ENCODE measurements around the gene NAALADL2. TPM values are rescaled to one million over a fixed set of nuclear protein-coding genes. Genes with fewer than 3 reads are reported as not detected.

The NAALADL2 gene
- total RNA-seq, 1 experiment from 2014 or later: 1.6 TPM

DNA sequence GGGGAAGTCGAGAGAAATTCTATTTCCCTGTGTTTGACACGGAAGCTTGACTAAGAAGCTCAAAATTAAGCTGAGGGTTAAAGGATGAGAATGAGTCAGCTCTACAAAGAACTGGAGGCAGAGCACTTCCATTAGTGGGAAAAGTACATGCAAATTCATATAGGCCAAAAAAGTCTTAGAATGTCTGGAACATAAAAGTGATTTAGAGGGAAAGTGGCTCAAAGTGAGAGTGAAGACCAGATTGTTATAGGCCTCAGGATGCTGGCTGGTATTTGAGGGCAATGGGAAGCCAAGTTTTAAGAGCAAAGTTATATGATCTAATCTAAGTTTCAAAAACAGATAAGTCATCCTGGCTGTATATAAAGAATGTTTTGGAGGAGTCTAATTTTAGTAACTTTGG is 857.3 kb downstream of the NAALADL2 start:
- Mint-ChIP-seq H3K27ac (no peak overlapping the region), H3K27me3 (ENCODE audit: low read depth) (no peaks in the 10 kb centered on the region), H3K9me3 (no peaks in the 10 kb centered on the region; a peak in 1 of 5 replicates), H3K36me3 (ENCODE audit: insufficient read depth in 1 of 3, low read depth in 3 of 3) (peaks cover 0 to 4% (median 0%) of the 10 kb centered on the region in 3 experiments; a peak in 1 of 7 replicates), H3K4me1 (no peaks in the 10 kb centered on the region), H3K4me3 (no peak overlapping the region)
- no peak for DNase-seq
- no peak overlapping the region for H2BK20ac ChIP-seq (ENCODE audit: low read depth, low read length, poor library complexity, severe bottlenecking)
- no peak overlapping the region for H3T11ph ChIP-seq (ENCODE audit: low read length)
- H2BK120ac ChIP-seq (ENCODE audit: low read depth, low read length, poor library complexity, severe bottlenecking): no peak overlapping the region
- H2BK12ac ChIP-seq (ENCODE audit: insufficient read length, low read depth, low read length): no peak overlapping the region
- no peaks in the 10 kb centered on the region for H3K23me2 ChIP-seq (ENCODE audit: insufficient read length, low read depth, low read length, poor library complexity, severe bottlenecking)
- H4K8ac ChIP-seq (replicated peaks; ENCODE audit: insufficient read length, low read depth, low read length): no peak overlapping the region
- H3K56ac ChIP-seq (ENCODE audit: insufficient read length, low read depth, low read length): no peak overlapping the region
- H2AK5ac ChIP-seq (ENCODE audit: insufficient read length, low read length): no peak overlapping the region
- H3K4ac ChIP-seq (ENCODE audit: low read depth, low read length): no peak overlapping the region
- H4K20me1 ChIP-seq (ENCODE audit: control insufficient read depth, insufficient read depth, insufficient read length): no peaks in the 10 kb centered on the region
- WGBS (ENCODE audit: extremely low coverage, insufficient read length, low lambda C conversion rate): no CpG with 5 or more reads among the region's 2 CpGs
- H3K4me1 ChIP-seq (ENCODE audit: insufficient read depth, low read length): no peaks in the 10 kb centered on the region
- no peak overlapping the region for H3K4me2 ChIP-seq (ENCODE audit: insufficient read depth, insufficient read length, low read length)
- no peaks in the 10 kb centered on the region for H3K27me3 ChIP-seq (ENCODE audit: insufficient read depth, low read length)
- no peaks in the 10 kb centered on the region for H3K79me1 ChIP-seq (ENCODE audit: insufficient read depth, low read depth, low read length, poor library complexity, severe bottlenecking)
- no peak overlapping the region for H2AFZ ChIP-seq (ENCODE audit: low read length)
- H3K14ac ChIP-seq (ENCODE audit: insufficient read depth, low read length): no peak overlapping the region
- no peak overlapping the region for H3K9ac ChIP-seq (ENCODE audit: extremely low read depth, insufficient read length, low read length)
- no peak overlapping the region for H2BK5ac ChIP-seq (ENCODE audit: insufficient read length, low read length)
- H4K91ac ChIP-seq (ENCODE audit: insufficient read length, low read depth, low read length): no peak overlapping the region
- no peak for TF ChIP-seq CTCF (conservative IDR thresholded peaks at IDR 0.05)
- no peak overlapping the region for H2BK15ac ChIP-seq (ENCODE audit: low read depth, low read length)
- H3K23ac ChIP-seq (ENCODE audit: insufficient read length, low read depth, low read length): no peak overlapping the region
- no peaks in the 10 kb centered on the region for H3K9me3 ChIP-seq (ENCODE audit: control insufficient read depth, low read depth, low read length)
- no peak overlapping the region for H3K27ac ChIP-seq (ENCODE audit: insufficient read length, low read depth, low read length)
- no peaks in the 10 kb centered on the region for H3K79me2 ChIP-seq (ENCODE audit: insufficient read depth, low read length)
- no peak overlapping the region for H3K18ac ChIP-seq (ENCODE audit: insufficient read length, low read depth, low read length)
- no peak overlapping the region for H4K5ac ChIP-seq (ENCODE audit: insufficient read length, low read depth, low read length)

All from H9 (cell line).